K562 (cell line): Measurements from ENCODE around the gene GASK1A. TPM values are rescaled to one million over a fixed set of nuclear protein-coding genes. Genes with fewer than 3 reads are reported as not detected.

ENCODE experiments used
- ATAC-seq: fragments of 200-7000 bp; cut with Tn5 transposase; 3 replicates; pipeline ENCODE4 v1.9.1; 2020; ENCODE audit warnings: moderate library complexity
- BruUV-seq: library from RNA; stranded (reverse); fragments of 400-500 nt; replicated peaks from 2 replicates; lab custom pipeline; 2021; lab: Mats Ljungman, UMichigan
- CTCF ChIA-PET: fragments of 300-600 bp; formaldehyde crosslinking; extraction: SDS; loops from one replicate; lab custom pipeline; 2021; ENCODE audit warnings: low intra/inter-chr PET ratio; lab: Yijun Ruan, JAX
- POLR2A ChIA-PET: fragments of 300-600, 350-650 bp; sonication (Branson Sonifier 250); formaldehyde crosslinking; extraction: SDS; loops from one replicate; lab custom pipeline; 2021; ENCODE audit warnings: antibody characterized with exemption, inconsistent platforms; lab: Yijun Ruan, JAX
- DNase-seq, 4 experiments: peaks; one replicate each; pipeline versions ENCODE4 v3.0.0 to v3.0.0-alpha.2; 2011 to 2018; ENCODE audit warnings: low spot score in 3 of 4, mixed read lengths in 3 of 4; ENCODE audit errors: extremely low read depth in 1 of 4
- FAIRE-seq: peaks from 2 replicates; lab custom pipeline; 2011; peaks lifted over from hg19 to GRCh38; lab: Jason Lieb, UNC
- H2AFZ ChIP-seq: 2 replicates; pipeline ENCODE4 v1.6.0; 2011; ENCODE audit warnings: low read depth, low read length, control low read depth, inconsistent platforms
- H3K27ac ChIP-seq: fragments of 200-600 bp; 3 replicates; pipeline ENCODE4 v1.8.0; 2011; ENCODE audit warnings: low read depth, mild to moderate bottlenecking, control low read depth, inconsistent platforms, low read length, moderate library complexity, mixed read lengths; ENCODE audit errors: extremely low read depth
- H3K27me3 ChIP-seq, 2 experiments: fragments of 300-600 bp in 1 of 2; 2 replicates in 1 of 2; 3 replicates in 1 of 2; pipeline versions ENCODE4 v1.6.0 to v1.8.0; 2011; ENCODE audit warnings: inconsistent platforms in 2 of 2, low read length in 2 of 2, mild to moderate bottlenecking in 1 of 2, mixed read lengths in 1 of 2, moderate library complexity in 1 of 2; ENCODE audit not compliant: control insufficient read depth in 2 of 2, insufficient read depth in 2 of 2
- H3K36me3 ChIP-seq: fragments of 300-600 bp; 3 replicates; pipeline ENCODE4 v1.8.0; 2011; ENCODE audit warnings: mild to moderate bottlenecking, low read length, inconsistent platforms; ENCODE audit not compliant: control insufficient read depth, insufficient read depth
- H3K4me1 ChIP-seq, 2 experiments: fragments of 200-600 bp in 1 of 2; replicated peaks in 1 of 2; 2 replicates in 1 of 2; 3 replicates in 1 of 2; pipeline versions ENCODE4 v1.5.1 to v1.8.0; 2011; ENCODE audit warnings: inconsistent platforms in 2 of 2, low read length in 2 of 2, mild to moderate bottlenecking in 1 of 2, mixed read lengths in 1 of 2, moderate library complexity in 1 of 2; ENCODE audit not compliant: control insufficient read depth in 2 of 2, insufficient read depth in 2 of 2
- H3K4me2 ChIP-seq: 2 replicates; pipeline ENCODE4 v1.6.1; 2011; ENCODE audit warnings: low read length, control low read depth, inconsistent platforms, mixed read lengths; ENCODE audit not compliant: insufficient read depth
- H3K4me3 ChIP-seq: fragments of 200-600 bp; sonication (generic), shearing (Covaris generic); 2 replicates; pipeline ENCODE4 v1.5.1; 2016; ENCODE audit warnings: control low read depth, inconsistent platforms
- H3K79me2 ChIP-seq: fragments of 200-600 bp; 3 replicates; pipeline ENCODE4 v1.8.0; 2011; ENCODE audit warnings: low read length, inconsistent platforms; ENCODE audit not compliant: control insufficient read depth, insufficient read depth
- H3K9ac ChIP-seq, 2 experiments: 2 replicates each; pipeline versions ENCODE4 v1.6.0 to v1.6.1; 2011; ENCODE audit warnings: low read depth in 2 of 2, low read length in 2 of 2, control low read depth in 1 of 2, inconsistent platforms in 1 of 2, mild to moderate bottlenecking in 1 of 2, mixed read lengths in 1 of 2; ENCODE audit not compliant: insufficient read depth in 1 of 2
- H3K9me1 ChIP-seq: one replicate; pipeline ENCODE4 v1.6.0; 2011; ENCODE audit warnings: inconsistent platforms, mild to moderate bottlenecking, low read length, moderate library complexity; ENCODE audit not compliant: control insufficient read depth, insufficient read depth
- H3K9me3 ChIP-seq: replicated peaks from 2 replicates; pipeline ENCODE4 v1.5.1; 2011; ENCODE audit warnings: low read depth, low read length, inconsistent platforms; ENCODE audit not compliant: control insufficient read depth, insufficient read depth
- H4K20me1 ChIP-seq: replicated peaks from 2 replicates; pipeline ENCODE4 v1.6.1; 2011; ENCODE audit warnings: low read length, inconsistent platforms, mixed read lengths; ENCODE audit not compliant: control insufficient read depth, insufficient read depth
- BACH1 ChIP-seq: fragments of 200-800 bp; sonication (Bioruptor generic); IDR thresholded peaks from 2 replicates; pipeline ENCODE4 v1.6.1; 2016; ENCODE audit warnings: missing genetic modification characterization, missing compliant biosample characterization
- HMBOX1 ChIP-seq: sonication (generic); IDR thresholded peaks from 2 replicates; pipeline ENCODE4 v1.6.1; 2016
- ZNF239 ChIP-seq: fragments of 250-450 bp; sonication (Bioruptor Pico); IDR thresholded peaks from 2 replicates; pipeline ENCODE4 v1.4.0; 2020; ENCODE audit warnings: mild to moderate bottlenecking
- ZSCAN32 ChIP-seq: fragments of 450-650 bp; formaldehyde crosslinking; IDR thresholded peaks from 2 replicates; pipeline ENCODE4 v1.4.0; 2020; ENCODE audit warnings: mild to moderate bottlenecking, moderate library complexity
- WGBS: fragments of 100-300 bp; shearing (Covaris generic); methylation state at CpG from one replicate; pipeline ENCODE4 v1.1.6; 2016; ENCODE audit warnings: low coverage, mixed read lengths; ENCODE audit not compliant: insufficient coverage; ENCODE audit errors: missing lambda C conversion rate; 5-methylcytosine and 5-hydroxymethylcytosine counted together
- in situ Hi-C: fragments of 300-500 bp; cut with MboI; formaldehyde crosslinking; loops from 4 replicates; pipeline ENCODE4 v1.15.0; 2018; ENCODE audit warnings: inconsistent platforms, mixed read lengths
- intact Hi-C: fragments of 100-400 bp; cut with micrococcal nuclease; formaldehyde crosslinking; loops from 2 replicates; pipeline ENCODE4 v1.14.2; 2022
- polyA plus RNA-seq, 8 experiments: library from polyadenylated mRNA; depleted of rRNA in 4 of 8; stranded (reverse) in 5 of 8; unstranded in 3 of 8; fragments of >200 nt; fragmentation: Nextera tagmentation in 2 of 8; fragmentation: Illumina TruSeq in 1 of 8; extraction: Ambion mirVana in 2 of 8; extraction: Trizol in 1 of 8; gene quantifications; 2 replicates each; pipeline versions ENCODE4 v1.2.1 to v1.2.3, GENCODE V29; 2011 to 2014; ENCODE audit warnings: inconsistent platforms in 1 of 8, missing spikeins in 1 of 8
- total RNA-seq, 7 experiments: library from RNA; depleted of rRNA in 6 of 7; stranded (reverse); fragments of >200 nt in 6 of 7; fragmentation: Illumina TruSeq in 2 of 7; extraction: Trizol in 2 of 7; gene quantifications; 2 replicates each; pipeline versions ENCODE4 v1.2.1 to v1.2.3, GENCODE V29; 2011 to 2021; ENCODE audit warnings: low replicate concordance in 1 of 7
- TF ChIP-seq, protein P1 (sequence below): fragments of 250-450 bp; sonication (Bioruptor Pico); IDR thresholded peaks from 2 replicates; pipeline ENCODE4 v1.4.0; 2020; ENCODE audit warnings: borderline replicate concordance

GASK1A gene
- total and polyA plus RNA-seq, 9 of the 15 experiments (the other 6 are each of a cell fraction or from before 2014, with no cell fraction given): 0.04 to 0.11 (median 0.05) TPM; not detected in 5

DNA sequence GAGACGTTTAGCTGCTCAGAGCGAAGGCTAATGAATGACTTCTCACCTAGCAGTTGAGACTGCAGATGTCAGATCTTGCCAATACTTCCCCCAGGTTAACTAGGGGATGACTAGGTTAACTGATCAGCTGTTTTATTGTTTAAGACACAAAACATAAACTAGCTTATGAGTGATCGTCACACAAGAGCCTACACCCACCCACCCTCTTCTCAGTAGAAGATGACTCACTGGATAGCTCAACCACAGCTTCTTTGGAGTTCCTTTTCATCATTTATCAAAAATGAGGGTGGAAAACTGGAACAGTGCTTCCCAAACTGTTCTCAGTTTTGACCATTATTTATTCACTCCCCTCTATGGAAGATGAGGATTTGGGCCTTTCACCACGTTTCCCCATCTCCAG lies 25.2 kb downstream of the GASK1A start:
- Histone ChIP-seq H3K4me2 (no peak overlapping the region), H3K9me3 (no peaks in the 10 kb centered on the region), H3K4me1 (no peaks in the 10 kb centered on the region), H3K9me1 (no peaks in the 10 kb centered on the region), H3K27me3 (peaks cover 20 to 28% of the 10 kb centered on the region in 2 experiments), H3K27ac (no peak overlapping the region), H2AFZ (no peak overlapping the region), H3K4me3 (no peak overlapping the region), H4K20me1 (no peaks in the 10 kb centered on the region), H3K36me3 (no peaks in the 10 kb centered on the region), H3K9ac (no peak overlapping the region), H3K79me2 (no peaks in the 10 kb centered on the region)
- intact Hi-C loops: no loop called here
- POLR2A ChIA-PET: no interaction called here
- no peak for DNase-seq
- CTCF ChIA-PET: no interaction called here
- ATAC-seq: no peak
- no peak for FAIRE-seq
- no TSS peak for BruUV-seq
- in situ Hi-C loops: no loop called here
- no peak for TF ChIP-seq BACH1 (tag)
- TF ChIP-seq ZNF239: no peak
- TF ChIP-seq, protein P1, sequence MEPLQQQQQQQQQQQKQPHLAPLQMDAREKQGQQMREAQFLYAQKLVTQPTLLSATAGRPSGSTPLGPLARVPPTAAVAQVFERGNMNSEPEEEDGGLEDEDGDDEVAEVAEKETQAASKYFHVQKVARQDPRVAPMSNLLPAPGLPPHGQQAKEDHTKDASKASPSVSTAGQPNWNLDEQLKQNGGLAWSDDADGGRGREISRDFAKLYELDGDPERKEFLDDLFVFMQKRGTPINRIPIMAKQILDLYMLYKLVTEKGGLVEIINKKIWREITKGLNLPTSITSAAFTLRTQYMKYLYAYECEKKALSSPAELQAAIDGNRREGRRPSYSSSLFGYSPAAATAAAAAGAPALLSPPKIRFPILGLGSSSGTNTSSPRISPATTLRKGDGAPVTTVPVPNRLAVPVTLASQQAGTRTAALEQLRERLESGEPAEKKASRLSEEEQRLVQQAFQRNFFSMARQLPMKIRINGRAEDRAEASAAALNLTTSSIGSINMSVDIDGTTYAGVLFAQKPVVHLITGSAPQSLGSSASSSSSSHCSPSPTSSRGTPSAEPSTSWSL (CRISPR knock-in tag): no peak
- TF ChIP-seq ZSCAN32 (CRISPR knock-in tag): no peak
- peak; percentile 78; the same call in 1 of the 2 replicates for TF ChIP-seq HMBOX1
- 5% methylated on average over 4 of the region's 4 CpGs for WGBS
